ENCODE measurements around the gene SLC38A11. TPM values are rescaled to one million over a fixed set of nuclear protein-coding genes. Genes with fewer than 3 reads are reported as not detected.

The SLC38A11 gene
- total and polyA plus RNA-seq, 2 of the 13 experiments (the other 11 are each of a cell fraction or from before 2014, with no cell fraction given), result 14.0 to 14.3 TPM

GRCh38 chr2:164917296-164917903 lies 37.9 kb downstream of the SLC38A11 start (continued):
- TF ChIP-seq, protein P1, sequence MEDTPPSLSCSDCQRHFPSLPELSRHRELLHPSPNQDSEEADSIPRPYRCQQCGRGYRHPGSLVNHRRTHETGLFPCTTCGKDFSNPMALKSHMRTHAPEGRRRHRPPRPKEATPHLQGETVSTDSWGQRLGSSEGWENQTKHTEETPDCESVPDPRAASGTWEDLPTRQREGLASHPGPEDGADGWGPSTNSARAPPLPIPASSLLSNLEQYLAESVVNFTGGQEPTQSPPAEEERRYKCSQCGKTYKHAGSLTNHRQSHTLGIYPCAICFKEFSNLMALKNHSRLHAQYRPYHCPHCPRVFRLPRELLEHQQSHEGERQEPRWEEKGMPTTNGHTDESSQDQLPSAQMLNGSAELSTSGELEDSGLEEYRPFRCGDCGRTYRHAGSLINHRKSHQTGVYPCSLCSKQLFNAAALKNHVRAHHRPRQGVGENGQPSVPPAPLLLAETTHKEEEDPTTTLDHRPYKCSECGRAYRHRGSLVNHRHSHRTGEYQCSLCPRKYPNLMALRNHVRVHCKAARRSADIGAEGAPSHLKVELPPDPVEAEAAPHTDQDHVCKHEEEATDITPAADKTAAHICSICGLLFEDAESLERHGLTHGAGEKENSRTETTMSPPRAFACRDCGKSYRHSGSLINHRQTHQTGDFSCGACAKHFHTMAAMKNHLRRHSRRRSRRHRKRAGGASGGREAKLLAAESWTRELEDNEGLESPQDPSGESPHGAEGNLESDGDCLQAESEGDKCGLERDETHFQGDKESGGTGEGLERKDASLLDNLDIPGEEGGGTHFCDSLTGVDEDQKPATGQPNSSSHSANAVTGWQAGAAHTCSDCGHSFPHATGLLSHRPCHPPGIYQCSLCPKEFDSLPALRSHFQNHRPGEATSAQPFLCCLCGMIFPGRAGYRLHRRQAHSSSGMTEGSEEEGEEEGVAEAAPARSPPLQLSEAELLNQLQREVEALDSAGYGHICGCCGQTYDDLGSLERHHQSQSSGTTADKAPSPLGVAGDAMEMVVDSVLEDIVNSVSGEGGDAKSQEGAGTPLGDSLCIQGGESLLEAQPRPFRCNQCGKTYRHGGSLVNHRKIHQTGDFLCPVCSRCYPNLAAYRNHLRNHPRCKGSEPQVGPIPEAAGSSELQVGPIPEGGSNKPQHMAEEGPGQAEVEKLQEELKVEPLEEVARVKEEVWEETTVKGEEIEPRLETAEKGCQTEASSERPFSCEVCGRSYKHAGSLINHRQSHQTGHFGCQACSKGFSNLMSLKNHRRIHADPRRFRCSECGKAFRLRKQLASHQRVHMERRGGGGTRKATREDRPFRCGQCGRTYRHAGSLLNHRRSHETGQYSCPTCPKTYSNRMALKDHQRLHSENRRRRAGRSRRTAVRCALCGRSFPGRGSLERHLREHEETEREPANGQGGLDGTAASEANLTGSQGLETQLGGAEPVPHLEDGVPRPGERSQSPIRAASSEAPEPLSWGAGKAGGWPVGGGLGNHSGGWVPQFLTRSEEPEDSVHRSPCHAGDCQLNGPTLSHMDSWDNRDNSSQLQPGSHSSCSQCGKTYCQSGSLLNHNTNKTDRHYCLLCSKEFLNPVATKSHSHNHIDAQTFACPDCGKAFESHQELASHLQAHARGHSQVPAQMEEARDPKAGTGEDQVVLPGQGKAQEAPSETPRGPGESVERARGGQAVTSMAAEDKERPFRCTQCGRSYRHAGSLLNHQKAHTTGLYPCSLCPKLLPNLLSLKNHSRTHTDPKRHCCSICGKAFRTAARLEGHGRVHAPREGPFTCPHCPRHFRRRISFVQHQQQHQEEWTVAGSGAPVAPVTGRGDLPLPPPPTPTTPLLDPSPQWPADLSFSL (CRISPR knock-in tag; IDR thresholded peaks at IDR 0.05), result no peak
- TF ChIP-seq, protein P2, sequence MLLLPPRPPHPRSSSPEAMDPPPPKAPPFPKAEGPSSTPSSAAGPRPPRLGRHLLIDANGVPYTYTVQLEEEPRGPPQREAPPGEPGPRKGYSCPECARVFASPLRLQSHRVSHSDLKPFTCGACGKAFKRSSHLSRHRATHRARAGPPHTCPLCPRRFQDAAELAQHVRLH (CRISPR knock-in tag; IDR thresholded peaks at IDR 0.05; ENCODE audit: borderline replicate concordance, low read depth), result peak; percentile 45; the same call in 1 of the 2 replicates
- TF ChIP-seq RBAK (CRISPR knock-in tag; IDR thresholded peaks at IDR 0.05), result no peak
- TF ChIP-seq, protein P3, sequence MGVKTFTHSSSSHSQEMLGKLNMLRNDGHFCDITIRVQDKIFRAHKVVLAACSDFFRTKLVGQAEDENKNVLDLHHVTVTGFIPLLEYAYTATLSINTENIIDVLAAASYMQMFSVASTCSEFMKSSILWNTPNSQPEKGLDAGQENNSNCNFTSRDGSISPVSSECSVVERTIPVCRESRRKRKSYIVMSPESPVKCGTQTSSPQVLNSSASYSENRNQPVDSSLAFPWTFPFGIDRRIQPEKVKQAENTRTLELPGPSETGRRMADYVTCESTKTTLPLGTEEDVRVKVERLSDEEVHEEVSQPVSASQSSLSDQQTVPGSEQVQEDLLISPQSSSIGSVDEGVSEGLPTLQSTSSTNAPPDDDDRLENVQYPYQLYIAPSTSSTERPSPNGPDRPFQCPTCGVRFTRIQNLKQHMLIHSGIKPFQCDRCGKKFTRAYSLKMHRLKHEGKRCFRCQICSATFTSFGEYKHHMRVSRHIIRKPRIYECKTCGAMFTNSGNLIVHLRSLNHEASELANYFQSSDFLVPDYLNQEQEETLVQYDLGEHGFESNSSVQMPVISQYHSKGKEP (CRISPR knock-in tag; IDR thresholded peaks at IDR 0.05), result no peak
- peak; percentile 42; the same call in 1 of the 2 replicates for TF ChIP-seq SALL1 (CRISPR knock-in tag; IDR thresholded peaks at IDR 0.05)
- TF ChIP-seq GATA4 (IDR thresholded peaks at IDR 0.05; ENCODE audit: borderline replicate concordance, low read depth), result no peak
- peak; percentile 46; the same call in 1 of the 2 replicates for TF ChIP-seq SAP130 (CRISPR knock-in tag; IDR thresholded peaks at IDR 0.05; ENCODE audit: low read depth)
- no peak for TF ChIP-seq ZNF292 (CRISPR knock-in tag; IDR thresholded peaks at IDR 0.05; ENCODE audit: borderline replicate concordance, low read depth)
- no peak for TF ChIP-seq HCFC1 (IDR thresholded peaks at IDR 0.05; ENCODE audit: low read depth, low read length)
- TF ChIP-seq SP140L (CRISPR knock-in tag; IDR thresholded peaks at IDR 0.05; ENCODE audit: borderline replicate concordance), result 0 out of 2 replicates have a peak, but pooled peaks have one; percentile 55
- peak; percentile 64 to 78; a peak in 3 of 4 replicates for TF ChIP-seq HMGXB4 (CRISPR knock-in tag; IDR thresholded peaks at IDR 0.05; ENCODE audit: borderline replicate concordance in 1 of 2, low read depth in 1 of 2)
- no peak for TF ChIP-seq ARNT2 (CRISPR knock-in tag; IDR thresholded peaks at IDR 0.05; ENCODE audit: low read depth)
- no peak for TF ChIP-seq MIER2 (CRISPR knock-in tag; IDR thresholded peaks at IDR 0.05)
- TF ChIP-seq KMT2A (CRISPR knock-in tag; IDR thresholded peaks at IDR 0.05), result 0 out of 2 replicates have a peak, but pooled peaks have one; percentile 32
- TF ChIP-seq, protein P4, sequence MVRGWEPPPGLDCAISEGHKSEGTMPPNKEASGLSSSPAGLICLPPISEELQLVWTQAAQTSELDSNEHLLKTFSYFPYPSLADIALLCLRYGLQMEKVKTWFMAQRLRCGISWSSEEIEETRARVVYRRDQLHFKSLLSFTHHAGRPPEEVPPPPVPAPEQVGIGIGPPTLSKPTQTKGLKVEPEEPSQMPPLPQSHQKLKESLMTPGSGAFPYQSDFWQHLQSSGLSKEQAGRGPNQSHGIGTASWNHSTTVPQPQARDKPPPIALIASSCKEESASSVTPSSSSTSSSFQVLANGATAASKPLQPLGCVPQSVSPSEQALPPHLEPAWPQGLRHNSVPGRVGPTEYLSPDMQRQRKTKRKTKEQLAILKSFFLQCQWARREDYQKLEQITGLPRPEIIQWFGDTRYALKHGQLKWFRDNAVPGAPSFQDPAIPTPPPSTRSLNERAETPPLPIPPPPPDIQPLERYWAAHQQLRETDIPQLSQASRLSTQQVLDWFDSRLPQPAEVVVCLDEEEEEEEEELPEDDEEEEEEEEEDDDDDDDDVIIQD (CRISPR knock-in tag; IDR thresholded peaks at IDR 0.05; ENCODE audit: low read depth), result peak; percentile 73; the same call in 1 of the 2 replicates

Data from HepG2 (cell line).